ENCODE measurements around the gene CA5A. TPM values are rescaled to one million over a fixed set of nuclear protein-coding genes. Genes with fewer than 3 reads are reported as not detected.

Gene CA5A
- total and polyA plus RNA-seq, 9 of the 15 experiments (the other 6 are each of a cell fraction or from before 2014, with no cell fraction given), result not detected

DNA sequence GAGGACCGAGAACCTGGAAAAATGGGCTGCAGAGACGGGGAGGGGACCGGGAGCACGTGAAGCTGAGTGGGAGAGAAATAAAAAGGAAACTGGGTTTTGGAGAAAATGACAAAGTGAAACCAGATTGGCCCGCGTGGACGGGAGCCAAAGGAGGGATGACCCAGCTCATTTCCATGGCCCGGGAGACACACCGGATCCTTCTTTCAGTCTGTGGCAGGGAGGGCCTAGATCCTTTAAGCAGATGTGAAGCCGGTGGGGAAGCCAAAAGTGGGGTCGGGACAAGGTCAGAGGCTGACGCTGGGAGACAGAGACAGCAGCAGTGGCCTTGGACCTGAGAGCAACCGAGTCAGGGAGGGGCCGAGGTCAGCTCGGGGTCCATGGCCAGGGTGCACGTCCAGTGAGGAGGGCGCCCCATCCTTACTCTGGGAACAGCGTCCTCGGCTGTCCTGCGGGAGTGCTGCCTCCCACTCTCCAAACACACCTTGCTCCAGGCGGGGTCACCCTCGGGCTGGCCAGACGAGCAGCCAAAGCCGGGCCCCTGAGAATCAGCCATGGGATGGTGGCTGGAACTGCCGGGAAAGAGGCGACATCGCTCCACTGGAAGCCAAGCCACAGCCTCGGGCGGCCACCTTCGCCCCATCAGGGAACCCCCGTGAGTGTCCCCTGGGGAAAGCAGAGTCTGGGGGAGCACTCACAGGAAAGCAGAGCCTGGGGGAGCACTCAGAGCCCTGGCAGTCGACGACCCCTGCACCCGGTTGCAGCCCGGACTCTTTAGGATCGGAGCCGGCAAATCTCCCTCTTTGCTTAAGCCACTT lies 17.3 kb downstream of the CA5A start (continued):
- TF ChIP-seq NR2C2 (CRISPR knock-in tag; IDR thresholded peaks at IDR 0.05) (no peak), NR2C2 (tag; IDR thresholded peaks at IDR 0.05) (peak; percentile 55; the same call in 1 of the 2 replicates), ZSCAN29 (IDR thresholded peaks at IDR 0.05) (peak; percentile 91), BHLHE40 (IDR thresholded peaks at IDR 0.05; ENCODE audit: low read length) (peak; percentile 29; the same call in 1 of the 2 replicates)

GRCh38 chr16:87918338-87918737 lies 18.0 kb downstream of the CA5A start:
- ATAC-seq (no peak), DNase-seq (ENCODE audit: extremely low read depth in 1 of 4, low spot score in 3 of 4) (no peak), FAIRE-seq (no peak)
- in situ Hi-C loops (cut with MboI) (no loop called here), intact Hi-C loops (cut with micrococcal nuclease) (no loop called here)
- Histone ChIP-seq H3K9me1 (ENCODE audit: control insufficient read depth, insufficient read depth, low read length) (no peaks in the 10 kb centered on the region), H3K27ac (ENCODE audit: extremely low read depth, low read depth, low read length) (no peak overlapping the region), H3K79me2 (ENCODE audit: control insufficient read depth, insufficient read depth, low read length) (no peaks in the 10 kb centered on the region), H3K4me2 (ENCODE audit: insufficient read depth, low read length) (peak overlapping the region; percentile 46; the same call in 1 of the 2 replicates), H3K9me3 (replicated peaks; ENCODE audit: control insufficient read depth, insufficient read depth, low read depth, low read length) (no peaks in the 10 kb centered on the region), H2AFZ (ENCODE audit: low read depth, low read length) (peak overlapping the region; percentile 74; the same call in 1 of the 2 replicates), H3K4me1 (replicated peaks in 1 of 2; ENCODE audit: control insufficient read depth in 2 of 2, insufficient read depth in 2 of 2, low read length in 2 of 2) (peaks cover 10 to 37% of the 10 kb centered on the region in 2 experiments; a peak in 4 of 5 replicates), H3K36me3 (ENCODE audit: control insufficient read depth, insufficient read depth, low read length) (no peaks in the 10 kb centered on the region), H3K4me3 (no peak overlapping the region), H3K9ac (ENCODE audit: insufficient read depth in 1 of 2, low read depth in 2 of 2, low read length in 2 of 2) (peak overlapping the region in 1 of 2 experiments; percentile 61; a peak in 1 of 4 replicates), H4K20me1 (replicated peaks; ENCODE audit: control insufficient read depth, insufficient read depth, low read length) (no peaks in the 10 kb centered on the region), H3K27me3 (ENCODE audit: control insufficient read depth in 2 of 2, insufficient read depth in 2 of 2, low read length in 2 of 2) (peaks cover 4 to 35% of the 10 kb centered on the region in 2 experiments; a peak in 4 of 5 replicates)
- POLR2A ChIA-PET, result interaction anchor here (0.7 to 1.0 kb wide), 4 partner anchors 18 to 755 kb away, joined by 3 to 4 read pairs (median 4); no protein-coding TSS in a partner anchor
- no TSS peak for BruUV-seq (replicated peaks)
- CTCF ChIA-PET (ENCODE audit: low intra/inter-chr PET ratio), result no interaction called here
- 31% methylated on average over 9 of the region's 13 CpGs for WGBS (ENCODE audit: insufficient coverage, low coverage, missing lambda C conversion rate)
- no peak for TF ChIP-seq STAT6 (CRISPR knock-in tag; IDR thresholded peaks at IDR 0.05)
- no peak for TF ChIP-seq HMGN3 (IDR thresholded peaks at IDR 0.05; ENCODE audit: borderline replicate concordance, extremely low read depth, insufficient read length, low read depth, low read length)
- TF ChIP-seq SPI1 (IDR thresholded peaks at IDR 0.05; ENCODE audit: borderline replicate concordance, low read depth, low read length), result no peak
- TF ChIP-seq, protein P1, sequence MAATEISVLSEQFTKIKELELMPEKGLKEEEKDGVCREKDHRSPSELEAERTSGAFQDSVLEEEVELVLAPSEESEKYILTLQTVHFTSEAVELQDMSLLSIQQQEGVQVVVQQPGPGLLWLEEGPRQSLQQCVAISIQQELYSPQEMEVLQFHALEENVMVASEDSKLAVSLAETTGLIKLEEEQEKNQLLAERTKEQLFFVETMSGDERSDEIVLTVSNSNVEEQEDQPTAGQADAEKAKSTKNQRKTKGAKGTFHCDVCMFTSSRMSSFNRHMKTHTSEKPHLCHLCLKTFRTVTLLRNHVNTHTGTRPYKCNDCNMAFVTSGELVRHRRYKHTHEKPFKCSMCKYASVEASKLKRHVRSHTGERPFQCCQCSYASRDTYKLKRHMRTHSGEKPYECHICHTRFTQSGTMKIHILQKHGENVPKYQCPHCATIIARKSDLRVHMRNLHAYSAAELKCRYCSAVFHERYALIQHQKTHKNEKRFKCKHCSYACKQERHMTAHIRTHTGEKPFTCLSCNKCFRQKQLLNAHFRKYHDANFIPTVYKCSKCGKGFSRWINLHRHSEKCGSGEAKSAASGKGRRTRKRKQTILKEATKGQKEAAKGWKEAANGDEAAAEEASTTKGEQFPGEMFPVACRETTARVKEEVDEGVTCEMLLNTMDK (IDR thresholded peaks at IDR 0.05; ENCODE audit: borderline replicate concordance, insufficient read depth, low read depth, low read length, poor library complexity, severe bottlenecking), result no peak

Measured in K562 (cell line).